DLD1 (cell line): ENCODE data around the gene SIGLEC9.

Experiments
- in situ Hi-C: cut with HindIII; loops from 2 replicates; pipeline ENCODE4 v1.10.0; 2017; ENCODE audit warnings: low sequenced_read_pairs

SIGLEC9 gene

DNA sequence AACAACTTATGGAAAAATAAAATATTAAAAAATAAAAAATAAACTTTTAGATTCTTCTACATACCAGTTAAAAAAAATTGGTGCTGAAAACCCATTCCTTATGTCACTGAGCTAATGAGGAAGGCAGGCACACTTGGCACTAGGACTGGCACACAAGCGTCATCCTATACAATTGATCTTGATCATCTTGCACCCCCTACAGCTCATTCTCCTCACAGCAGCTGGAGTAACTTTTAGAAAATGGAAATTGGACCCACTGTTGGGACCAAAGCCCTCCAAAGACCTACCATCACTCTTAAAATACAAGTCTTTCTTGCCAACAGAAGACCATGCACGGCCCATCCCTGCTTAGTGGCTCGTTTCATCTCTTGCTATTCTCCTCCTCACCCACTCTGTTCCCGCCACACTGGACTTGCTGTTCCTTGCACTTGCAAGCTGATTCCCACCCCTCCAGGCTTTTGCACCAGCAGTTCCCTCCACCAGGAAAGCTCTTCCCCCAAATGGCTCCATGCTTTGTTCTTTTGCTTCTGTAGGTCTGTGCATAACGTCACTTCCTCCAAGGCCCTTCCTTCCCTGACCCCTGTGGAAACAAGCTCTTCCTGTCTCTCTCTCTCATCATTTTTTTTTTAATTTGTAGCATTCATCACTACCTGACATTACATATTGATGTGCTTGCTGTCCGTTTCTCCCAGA, 28.1 kb upstream of the SIGLEC9 start:
- in situ Hi-C loops = no loop called here

DNA sequence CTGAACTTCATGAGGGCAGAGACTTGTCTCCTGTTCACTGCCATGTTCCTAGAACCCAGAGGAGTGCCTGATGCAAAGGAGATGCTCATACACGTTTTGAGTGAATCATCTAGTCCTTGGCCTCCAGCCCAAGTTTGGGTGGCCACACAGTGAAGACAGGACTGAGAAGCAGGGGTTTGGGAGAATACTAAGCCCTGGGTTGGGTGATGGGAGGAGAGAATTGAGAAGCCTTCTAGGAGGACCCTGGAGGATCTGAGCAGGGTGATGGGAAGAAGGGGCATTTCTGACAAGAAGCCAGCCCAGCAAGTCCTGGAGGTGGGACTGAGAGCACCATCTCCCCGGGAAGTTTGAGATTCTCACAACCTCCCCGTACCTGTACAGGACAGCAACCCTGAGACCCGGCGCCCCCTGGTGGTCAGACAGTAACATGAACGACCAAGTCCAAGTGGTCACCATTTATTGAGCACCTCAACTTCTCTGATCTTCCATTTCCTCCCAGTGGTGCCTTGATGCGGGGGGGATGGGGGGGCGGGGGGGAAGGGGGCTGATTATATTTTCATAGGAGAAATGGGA, 27.5 kb upstream of the SIGLEC9 start:
- in situ Hi-C loops = no loop called here

DNA sequence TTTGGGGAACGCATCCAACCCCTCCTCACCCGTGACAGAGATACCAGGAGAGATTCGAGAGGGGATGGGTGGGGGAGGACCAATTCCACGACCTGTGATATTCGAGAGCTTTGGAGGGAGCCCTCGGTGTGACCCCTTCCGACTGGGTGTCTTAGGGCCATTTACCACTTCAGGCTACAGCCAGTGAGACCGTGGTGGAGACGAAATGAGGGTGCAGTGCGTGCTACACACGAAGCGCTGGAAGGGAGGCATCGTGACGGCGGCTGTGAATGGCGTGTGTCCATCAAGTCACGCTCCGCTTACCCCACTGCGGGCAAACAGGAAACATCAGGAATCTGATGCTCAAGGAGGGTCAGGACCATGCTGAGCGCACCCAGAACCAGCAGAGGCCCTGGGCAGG, 26.9 kb upstream of the SIGLEC9 start:
- in situ Hi-C loops = no loop called here

DNA sequence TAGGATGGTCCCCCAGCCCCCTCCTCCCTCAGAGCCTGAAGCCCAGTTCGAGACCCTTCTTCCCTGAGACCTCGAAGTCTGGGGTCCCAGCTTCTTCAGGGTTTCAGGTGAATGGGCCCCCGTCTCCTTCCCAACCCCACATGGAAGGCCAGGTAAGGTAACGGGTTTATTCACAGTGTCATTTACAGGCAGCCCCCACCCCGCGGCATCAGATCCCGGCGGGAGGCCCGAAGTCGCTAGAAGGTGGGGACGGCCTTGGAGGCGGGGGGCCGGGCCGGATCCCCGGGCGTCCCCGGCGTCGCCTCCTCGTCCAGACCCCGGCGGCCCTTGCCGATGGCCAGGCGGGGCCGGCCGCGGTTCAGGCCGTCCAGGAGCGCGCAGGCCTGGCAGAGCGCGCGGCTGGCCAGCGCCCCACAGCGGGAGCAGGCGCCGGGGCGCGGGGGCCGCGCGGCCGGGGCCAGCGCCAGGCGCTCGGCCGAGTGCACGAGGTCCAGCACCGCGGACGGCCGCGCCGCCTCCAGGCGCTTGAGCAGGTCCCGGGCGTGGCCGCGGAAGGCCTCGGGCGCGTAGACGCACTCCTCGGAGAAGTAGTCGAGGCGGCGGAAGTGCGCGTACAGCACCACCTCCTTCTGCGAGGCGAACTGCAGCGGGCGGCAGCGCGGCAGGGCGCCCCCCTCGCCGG, 26.2 kb upstream of the SIGLEC9 start:
- in situ Hi-C loops = no loop called here

DNA sequence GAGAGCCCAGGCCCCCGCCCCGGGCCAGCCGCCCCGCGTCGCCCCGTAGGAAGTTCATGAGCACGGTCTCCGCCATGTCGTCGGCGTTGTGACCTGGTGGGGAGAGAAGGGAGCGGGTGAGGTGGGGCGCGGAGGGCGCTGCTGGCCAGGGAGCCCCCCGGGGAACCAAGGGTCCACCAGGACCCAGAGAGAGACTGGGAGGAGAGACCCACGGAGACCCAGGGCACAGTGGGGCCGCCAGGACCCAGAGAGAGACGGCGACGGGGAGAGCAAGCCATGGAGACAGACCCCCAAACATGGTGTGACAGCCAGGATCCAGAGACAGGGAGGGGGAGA, 25.7 kb upstream of the SIGLEC9 start:
- in situ Hi-C loops = no loop called here

DNA sequence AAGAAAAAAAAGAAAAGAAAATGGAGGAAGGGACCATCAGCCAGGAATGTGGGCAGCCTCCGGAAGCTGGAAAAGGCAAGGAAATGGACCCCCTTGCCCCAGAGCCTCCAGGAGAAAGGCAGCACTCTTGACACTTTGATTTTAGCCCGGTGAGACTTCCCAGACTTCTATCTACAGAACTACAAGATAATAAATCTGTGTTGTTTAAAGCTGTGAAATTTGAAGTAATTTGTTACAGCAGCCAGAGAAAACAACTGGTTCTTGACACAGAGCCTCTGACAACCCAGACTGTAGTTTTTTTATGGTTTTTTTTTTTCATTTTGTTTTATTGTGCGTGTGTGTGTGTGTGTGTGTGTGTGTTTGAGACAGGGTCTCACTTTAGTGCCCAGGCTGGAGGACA, 24.1 kb upstream of the SIGLEC9 start:
- in situ Hi-C loops = no loop called here

DNA sequence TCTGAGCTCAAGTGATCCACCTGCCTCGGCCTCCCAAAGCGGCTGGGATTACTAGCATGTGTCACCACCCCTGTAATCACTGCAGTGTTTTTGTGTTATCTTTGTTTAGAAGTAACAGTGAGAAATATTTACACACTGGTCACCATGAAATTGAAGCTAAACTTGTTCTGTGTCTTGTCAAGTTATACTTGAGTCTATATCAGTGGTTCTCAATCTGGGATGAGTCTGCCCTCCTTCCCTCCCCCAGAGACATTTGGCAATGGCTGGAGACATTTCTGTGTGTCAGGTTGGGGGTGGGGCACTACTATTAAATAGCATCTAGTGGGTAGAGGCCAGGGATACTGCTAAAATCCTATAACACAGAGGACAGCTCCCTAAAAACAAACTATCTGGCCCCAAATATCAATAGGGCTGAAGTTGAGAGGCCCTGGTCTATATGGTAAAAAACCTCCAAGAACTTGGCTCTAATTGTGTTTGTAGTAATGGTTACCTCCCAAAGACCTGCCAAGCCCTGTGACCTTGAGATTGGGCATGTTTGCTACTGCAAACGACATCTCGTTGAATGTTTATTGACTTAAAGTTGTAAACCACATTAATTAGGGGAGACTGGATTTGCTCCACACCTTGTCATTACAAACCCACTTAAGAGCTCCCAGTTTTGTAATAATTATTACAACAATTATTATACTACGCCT, 23.4 kb upstream of the SIGLEC9 start:
- in situ Hi-C loops = no loop called here

DNA sequence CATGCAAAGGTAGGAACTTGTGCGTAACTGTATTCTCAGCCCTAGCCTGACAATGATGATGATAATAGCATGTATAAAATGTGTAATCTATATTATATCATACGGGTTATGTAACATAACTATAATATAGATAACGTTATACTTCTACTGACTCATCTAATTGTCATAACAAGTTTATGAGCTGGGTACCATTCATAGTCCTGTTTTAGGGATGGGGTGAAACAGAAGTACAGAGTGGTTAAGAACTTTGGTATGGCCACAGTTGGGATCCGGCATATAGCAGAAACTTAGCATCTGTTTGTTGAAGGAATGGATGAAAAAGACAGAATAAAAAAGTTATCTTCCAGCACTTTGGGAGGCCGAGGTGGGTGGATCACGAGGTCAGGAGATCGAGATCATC, 21.7 kb upstream of the SIGLEC9 start:
- in situ Hi-C loops = no loop called here

DNA sequence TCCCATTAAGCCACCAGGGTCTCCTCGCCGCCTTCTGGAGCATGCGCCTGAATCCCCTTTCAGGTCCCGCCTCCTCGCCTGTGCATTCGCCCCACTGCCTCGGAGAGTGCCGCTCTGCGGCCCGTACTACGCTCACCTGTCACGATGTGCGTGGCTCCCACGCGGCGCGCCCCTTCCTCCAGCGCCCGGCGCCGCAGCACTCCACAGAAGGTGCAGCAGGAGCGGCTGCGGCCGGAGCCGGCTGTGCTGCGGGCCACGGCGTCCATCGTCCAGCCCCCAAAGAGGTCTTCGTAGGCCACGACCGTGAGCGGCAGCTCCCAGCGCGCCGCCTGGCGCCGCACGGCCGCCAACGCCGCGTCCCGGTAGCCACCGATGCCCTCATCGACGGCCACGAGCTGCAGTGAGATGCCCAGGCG, 20.8 kb upstream of the SIGLEC9 start:
- in situ Hi-C loops = no loop called here

DNA sequence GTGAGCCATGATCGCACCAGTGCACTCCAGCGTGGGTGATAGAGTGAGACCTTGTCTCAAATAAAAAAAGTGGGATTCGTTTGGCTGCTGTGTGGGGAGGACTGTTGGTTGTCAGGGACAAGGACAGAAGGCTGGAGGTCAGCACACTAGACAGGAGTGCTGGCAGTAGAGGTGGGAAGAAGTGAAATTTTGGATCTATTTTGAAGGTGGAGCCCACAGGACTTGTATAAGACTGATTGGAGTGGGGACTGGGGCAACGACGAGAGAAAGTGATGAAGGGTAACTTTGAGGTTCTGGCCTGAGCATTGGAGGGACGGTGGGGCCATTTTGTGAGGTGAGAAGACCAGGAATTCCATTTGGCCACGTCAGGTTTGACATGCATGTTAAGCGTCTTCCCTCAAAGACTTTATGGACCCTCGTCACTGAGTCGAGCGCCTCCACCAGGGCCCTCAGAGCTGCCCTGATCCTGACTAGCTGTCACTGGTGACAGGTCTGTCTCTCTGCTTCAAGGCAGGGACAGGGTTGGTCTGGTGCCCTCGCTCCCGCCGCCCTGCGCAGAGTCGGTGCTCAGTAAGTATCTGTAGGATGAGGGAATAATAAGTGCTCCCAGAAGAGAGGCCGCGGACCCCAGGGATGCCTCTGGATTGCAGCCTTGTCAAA, 17.2 kb upstream of the SIGLEC9 start:
- in situ Hi-C loops = no loop called here

DNA sequence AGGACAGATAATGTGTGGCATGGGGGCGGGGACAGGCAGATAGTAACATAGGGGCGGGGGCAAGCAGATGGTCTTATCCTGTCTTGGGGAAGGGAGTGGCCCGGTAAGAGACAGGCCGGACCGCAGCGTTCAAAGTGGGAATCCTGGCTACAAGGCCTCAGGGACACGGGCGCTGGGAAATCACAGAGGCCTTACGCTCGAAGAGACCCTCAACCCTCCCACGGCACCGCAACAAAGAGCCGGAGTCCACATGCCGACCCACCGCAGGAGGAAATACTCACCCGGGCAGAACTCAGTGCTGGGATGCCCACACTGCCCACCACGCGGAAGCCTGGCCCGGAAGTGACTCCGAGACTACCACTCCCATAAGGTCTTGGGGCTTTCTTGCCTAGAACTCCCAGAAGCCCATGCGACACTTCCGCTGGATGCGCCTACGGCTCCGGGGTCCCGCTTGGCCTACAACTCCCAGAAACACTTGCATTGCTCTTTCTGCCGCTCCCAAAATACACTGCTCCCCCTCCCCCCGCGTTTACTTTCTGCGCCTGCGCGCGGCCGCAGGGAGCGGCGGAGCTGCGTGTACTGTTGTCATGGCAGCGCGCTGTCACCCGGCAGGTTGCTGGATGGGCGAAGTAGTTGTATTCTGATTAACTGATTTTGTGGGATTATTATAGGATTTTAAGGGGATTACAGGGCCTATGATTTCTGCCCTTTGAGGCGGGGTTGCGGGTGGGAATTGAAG, 16.5 kb upstream of the SIGLEC9 start, which contains the start of gene CTU1:
CTU1 (minus strand) TSS at position 344 of the 739 bp plus-strand sequence. CDS start 3,840 bp downstream, outside the sequence.
- in situ Hi-C loops = no loop called here

DNA sequence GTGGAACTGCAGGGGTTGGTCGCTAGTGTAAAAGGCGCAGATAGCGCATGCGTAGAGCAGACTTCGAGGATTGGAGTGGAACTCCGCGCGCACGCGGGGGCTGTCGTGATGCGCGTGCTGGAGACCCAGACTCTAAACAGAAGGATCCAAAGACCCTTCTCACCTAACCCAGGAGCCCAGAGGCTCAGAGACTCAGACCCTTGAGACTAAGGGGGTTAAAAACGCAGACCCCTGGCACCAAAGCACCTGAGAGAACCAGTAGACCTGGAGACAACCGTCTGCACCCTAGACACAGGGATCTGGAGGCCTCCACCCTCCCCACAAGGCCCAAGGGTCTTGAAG, 15.9 kb upstream of the SIGLEC9 start:
- in situ Hi-C loops = no loop called here

DNA sequence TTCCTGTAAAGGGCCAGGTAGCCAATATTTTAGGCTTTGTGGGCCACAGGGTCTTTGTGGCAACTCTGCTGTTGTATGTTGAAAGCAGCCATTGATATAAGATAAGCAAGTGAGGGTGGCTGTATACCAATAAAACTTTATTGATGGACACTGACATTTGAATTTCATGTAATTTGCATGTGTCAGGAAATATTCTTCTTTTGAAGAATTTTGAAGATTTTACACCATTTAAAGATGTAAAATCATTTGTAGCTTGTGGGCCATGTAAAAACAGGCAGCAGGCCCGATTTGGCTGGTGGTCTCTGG, 14.1 kb upstream of the SIGLEC9 start:
- in situ Hi-C loops = no loop called here

DNA sequence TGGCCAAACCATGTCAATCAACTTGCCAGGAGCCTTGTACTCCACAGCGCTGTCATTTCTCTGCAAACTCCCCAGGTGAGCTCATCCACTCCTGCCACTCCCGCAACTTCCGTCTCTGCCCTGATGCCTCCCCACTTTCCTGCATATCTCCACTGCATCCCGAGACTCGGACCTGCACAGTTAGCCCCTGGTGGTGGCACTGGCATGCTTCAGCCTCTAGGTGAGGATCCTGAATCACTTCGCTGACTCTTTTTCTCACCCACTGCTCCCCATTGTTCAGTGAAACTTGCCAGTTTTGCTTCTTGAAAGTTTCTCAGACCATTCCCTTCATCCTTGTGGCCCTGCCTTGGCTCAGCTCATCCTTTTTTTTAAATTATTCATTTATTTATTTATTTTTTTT, 13.1 kb upstream of the SIGLEC9 start:
- in situ Hi-C loops = no loop called here

DNA sequence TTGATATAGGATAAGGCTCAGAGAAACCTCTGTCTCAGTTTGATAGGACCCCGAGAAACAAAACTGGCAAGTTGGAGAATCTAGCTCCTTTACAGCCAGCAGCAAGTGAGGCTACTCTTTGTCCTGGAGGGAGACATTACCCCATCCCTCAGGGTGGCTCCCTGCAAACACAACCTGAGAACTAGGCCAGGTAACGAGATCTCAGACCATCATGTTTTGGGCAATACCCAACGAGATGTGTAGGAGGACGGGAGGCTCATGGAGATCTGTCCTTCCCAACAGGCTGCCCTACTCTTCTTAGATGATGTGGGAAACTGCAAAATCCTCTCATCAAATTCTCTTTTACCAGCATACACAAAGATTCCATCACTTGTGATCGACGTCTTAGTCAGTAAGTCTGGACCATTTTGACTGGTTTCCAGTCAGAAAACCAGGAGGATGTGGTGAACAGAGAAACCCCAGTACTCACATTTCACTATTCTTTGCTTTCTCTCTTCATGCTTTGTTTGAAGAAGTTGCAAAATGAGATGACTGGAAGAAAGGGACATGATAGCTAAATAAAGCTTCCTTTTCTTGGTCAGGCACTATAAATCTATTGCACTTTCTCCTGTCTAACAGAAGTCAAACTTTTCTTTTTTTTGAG, 10.5 kb upstream of the SIGLEC9 start:
- in situ Hi-C loops = no loop called here

DNA sequence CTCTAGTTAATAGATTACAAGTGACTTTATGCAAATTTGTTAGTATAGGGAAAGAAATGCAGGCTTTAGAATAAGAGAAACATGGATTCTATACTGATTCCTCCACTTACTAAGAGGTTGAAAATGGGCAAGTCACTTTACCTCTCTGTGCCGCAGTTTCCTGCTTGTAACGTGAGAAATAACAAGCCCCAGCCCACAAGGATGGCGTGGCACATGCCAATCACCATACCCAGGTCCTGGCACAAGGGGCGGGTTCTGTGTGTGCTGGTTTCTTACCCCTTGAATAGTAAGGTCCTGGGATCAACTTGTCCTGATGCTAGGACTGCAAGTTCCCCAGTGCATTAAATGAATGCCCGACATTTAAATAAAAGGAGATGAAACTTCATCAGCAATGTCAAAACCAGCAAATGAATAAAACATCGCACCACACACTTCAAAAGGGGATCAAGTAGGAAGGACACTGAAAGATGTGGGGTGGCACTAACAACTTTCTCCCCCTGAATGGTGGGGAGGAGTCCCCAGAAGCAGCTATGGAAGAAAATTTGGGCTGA, 7.9 kb upstream of the SIGLEC9 start:
- in situ Hi-C loops = no loop called here

DNA sequence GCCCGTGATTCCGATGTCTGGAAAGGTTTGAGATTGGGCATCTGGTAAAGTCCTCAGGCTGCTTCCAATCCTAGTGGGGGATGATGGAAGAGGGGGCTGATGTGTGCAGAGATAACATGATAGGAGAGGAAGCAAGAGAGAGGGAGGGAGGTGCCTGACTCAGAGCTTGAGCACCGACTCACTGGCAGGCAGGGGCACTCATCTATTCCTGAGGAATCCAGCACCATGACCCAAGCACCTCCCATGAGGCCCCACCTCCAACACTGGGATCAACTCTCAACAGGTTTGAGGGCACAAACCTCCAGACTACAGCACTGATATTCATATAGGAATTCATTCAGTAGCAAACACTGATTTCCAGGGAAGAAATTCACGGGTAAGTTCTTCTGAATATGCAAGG, 5.6 kb upstream of the SIGLEC9 start:
- in situ Hi-C loops = no loop called here

DNA sequence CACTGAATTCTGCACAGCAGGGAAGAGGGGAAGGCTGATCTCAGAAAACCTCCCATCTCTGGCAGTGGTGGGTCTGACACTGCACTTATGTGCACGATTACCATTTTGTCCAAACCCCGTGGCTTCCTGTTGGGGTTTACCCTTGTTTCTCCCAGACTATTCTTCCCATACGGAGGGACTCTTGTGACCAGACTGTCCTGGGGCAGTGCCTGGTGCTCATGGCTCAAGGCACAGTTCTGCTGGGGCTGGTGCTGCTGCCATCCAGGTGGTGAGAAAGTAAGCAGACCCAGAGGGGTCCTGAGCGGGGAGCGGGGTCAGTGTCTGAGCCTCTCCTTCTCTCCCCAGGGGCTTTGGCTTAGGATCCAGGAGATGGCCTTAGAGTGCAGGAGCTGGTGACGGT, 5.1 kb upstream of the SIGLEC9 start:
- in situ Hi-C loops = no loop called here

DNA sequence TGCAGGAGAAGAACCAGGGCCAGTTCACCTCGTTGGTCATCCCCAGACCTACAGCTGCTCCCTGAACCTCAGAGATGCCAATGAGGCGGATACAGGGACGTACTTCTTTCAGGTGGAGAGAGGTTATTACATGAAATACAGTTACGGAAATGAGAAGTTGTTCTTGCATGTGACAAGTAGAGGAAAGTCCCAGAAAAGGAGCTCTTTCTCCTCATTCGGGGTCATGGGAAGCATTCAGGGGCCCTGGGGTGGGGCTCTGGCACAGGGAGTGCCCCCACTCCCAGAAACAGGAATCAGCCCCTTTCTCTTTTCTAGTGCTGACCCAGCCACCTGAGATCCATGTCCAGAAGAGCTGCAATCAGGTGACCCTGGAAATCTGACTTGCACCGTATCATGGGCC, 4.5 kb upstream of the SIGLEC9 start:
- in situ Hi-C loops = no loop called here

DNA sequence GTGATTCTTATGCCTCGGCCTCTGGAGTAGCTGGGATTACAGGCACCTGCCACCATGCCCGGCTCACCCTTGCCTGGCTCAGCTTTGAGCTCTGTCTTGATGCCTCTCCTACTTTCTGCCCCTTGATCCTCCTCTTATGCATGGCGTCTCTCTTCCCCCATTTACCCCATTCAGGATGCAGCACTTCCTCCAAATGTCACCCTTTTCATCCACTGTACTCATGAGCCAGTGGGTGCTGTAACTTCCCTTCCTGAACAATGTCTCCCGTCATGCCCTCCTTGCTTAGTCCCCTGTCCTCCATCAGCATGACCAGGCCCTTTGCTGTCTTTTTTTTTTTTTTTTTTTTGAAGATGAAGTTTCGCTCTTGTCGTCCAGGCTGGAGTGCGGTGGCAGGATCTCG, 3.4 kb upstream of the SIGLEC9 start:
- in situ Hi-C loops = no loop called here
